ENCODE data around the gene ACER3.
"Not testable (repeated sequence)": the region's sequence is repeated elsewhere in the genome, so short reads cannot be mapped to it uniquely, and the experiment has no call there.

ACER3 gene

GRCh38 chr11:76850130-76850529, 10.6 kb upstream of the ACER3 start:
- TF ChIP-seq CTCF (IDR thresholded peaks at IDR 0.05; ENCODE audit: unreplicated experiment in 3 of 3): no peak
- Mint-ChIP-seq H3K9me3 (no peaks in the 10 kb centered on the region), H3K36me3 (ENCODE audit: low read depth) (no peaks in the 10 kb centered on the region), H3K4me3 (no peak overlapping the region), H3K27ac (no peak overlapping the region), H3K4me1 (no peaks in the 10 kb centered on the region), H3K27me3 (ENCODE audit: low read depth) (peaks cover 7% of the 10 kb centered on the region)

GRCh38 chr11:76850815-76851214, 9.9 kb upstream of the ACER3 start:
- Mint-ChIP-seq H3K27ac (no peak overlapping the region), H3K4me1 (no peaks in the 10 kb centered on the region), H3K27me3 (ENCODE audit: low read depth) (peaks cover 7% of the 10 kb centered on the region), H3K36me3 (ENCODE audit: low read depth) (no peaks in the 10 kb centered on the region), H3K9me3 (no peaks in the 10 kb centered on the region), H3K4me3 (no peak overlapping the region)
- no peak for TF ChIP-seq CTCF (IDR thresholded peaks at IDR 0.05; ENCODE audit: unreplicated experiment in 3 of 3)

GRCh38 chr11:76854709-76855108, 6.0 kb upstream of the ACER3 start:
- no peaks in the 10 kb centered on the region for H3K36me3 Mint-ChIP-seq (ENCODE audit: low read depth)
- H3K27ac Mint-ChIP-seq: no peak overlapping the region
- peaks cover 4% of the 10 kb centered on the region for H3K4me1 Mint-ChIP-seq
- no peak overlapping the region for H3K4me3 Mint-ChIP-seq
- H3K9me3 Mint-ChIP-seq: no peaks in the 10 kb centered on the region
- H3K27me3 Mint-ChIP-seq (ENCODE audit: low read depth): no peaks in the 10 kb centered on the region
- TF ChIP-seq CTCF (IDR thresholded peaks at IDR 0.05; ENCODE audit: unreplicated experiment in 3 of 3): no peak

GRCh38 chr11:76855670-76856069, 5.0 kb upstream of the ACER3 start:
- H3K27ac Mint-ChIP-seq; H3K4me1 Mint-ChIP-seq; H3K27me3 Mint-ChIP-seq (ENCODE audit: low read depth); H3K4me3 Mint-ChIP-seq; H3K36me3 Mint-ChIP-seq (ENCODE audit: low read depth); H3K9me3 Mint-ChIP-seq: not testable (repeated sequence)

GRCh38 chr11:76856106-76856505, 4.6 kb upstream of the ACER3 start:
- no peak for TF ChIP-seq CTCF (IDR thresholded peaks at IDR 0.05; ENCODE audit: unreplicated experiment in 3 of 3)
- no peaks in the 10 kb centered on the region for H3K9me3 Mint-ChIP-seq
- peaks cover 4% of the 10 kb centered on the region for H3K4me1 Mint-ChIP-seq
- H3K4me3 Mint-ChIP-seq: no peak overlapping the region
- no peaks in the 10 kb centered on the region for H3K27me3 Mint-ChIP-seq (ENCODE audit: low read depth)
- H3K27ac Mint-ChIP-seq: no peak overlapping the region
- no peaks in the 10 kb centered on the region for H3K36me3 Mint-ChIP-seq (ENCODE audit: low read depth)

- Mint-ChIP-seq H3K27me3 (ENCODE audit: low read depth) (no peaks in the 10 kb centered on the region), H3K4me1 (peaks cover 8% of the 10 kb centered on the region), H3K36me3 (ENCODE audit: low read depth) (no peaks in the 10 kb centered on the region), H3K9me3 (no peaks in the 10 kb centered on the region), H3K4me3 (no peak overlapping the region), H3K27ac (no peak overlapping the region)
- TF ChIP-seq CTCF (IDR thresholded peaks at IDR 0.05; ENCODE audit: unreplicated experiment in 3 of 3): no peak
Observed at GRCh38 chr11:76856571-76856970, 4.1 kb upstream of the ACER3 start.

All from nephron (organoid).